ENCODE data around the gene CRYZ. TPM values are rescaled to one million over a fixed set of nuclear protein-coding genes. Genes with fewer than 3 reads are reported as not detected.

Gene CRYZ
- 17.3 and 25.8 TPM in 2 replicates for total RNA-seq (ENCODE audit: low replicate concordance)
- long read RNA-seq, transcript CRYZ-205 (10 exons, 2,301 nt): minor isoform, 17 of 102 reads
- long read RNA-seq, transcript CRYZ-201 (9 exons, 1,888 nt): major isoform, 75 of 102 reads
- long read RNA-seq, partial matches to known transcripts: 2 of 102 reads
- long read RNA-seq, other reads (novel, unspliced or antisense): 4 of 102 reads

GRCh38 chr1:74732960-74733603, at the start of gene CRYZ, which contains the start of gene TYW3:
Gene CRYZ (minus strand): TSS chr1:74733050. CDS start chr1:74724821, 8,229 bp downstream.
Gene TYW3 (plus strand): TSS chr1:74733152. CDS start chr1:74733245, 93 bp downstream.
- no peaks in the 10 kb centered on the region for H3K9me3 Mint-ChIP-seq
- peaks cover 18% of the 10 kb centered on the region for H3K4me1 Mint-ChIP-seq (ENCODE audit: unreplicated experiment)
- peak within 1 kb of the TSS; percentile 99 for H3K4me3 Mint-ChIP-seq
- H3K27me3 Mint-ChIP-seq: no peaks in the 10 kb centered on the region
- H3K27ac Mint-ChIP-seq: peak within 1 kb of the TSS; percentile 94
- no peak for TF ChIP-seq CTCF (conservative IDR thresholded peaks at IDR 0.05)
- peaks cover 21% of the 10 kb centered on the region for H3K36me3 Mint-ChIP-seq
- peak; percentile 77 for DNase-seq (ENCODE audit: extremely low spot score, unreplicated experiment)

GRCh38 chr1:74780594-74780993, 47.7 kb upstream of the CRYZ start:
- no peaks in the 10 kb centered on the region for H3K4me1 Mint-ChIP-seq (ENCODE audit: unreplicated experiment)
- TF ChIP-seq CTCF (conservative IDR thresholded peaks at IDR 0.05): no peak
- no peaks in the 10 kb centered on the region for H3K9me3 Mint-ChIP-seq
- no peaks in the 10 kb centered on the region for H3K27me3 Mint-ChIP-seq
- H3K4me3 Mint-ChIP-seq: no peak overlapping the region
- H3K27ac Mint-ChIP-seq: no peak overlapping the region
- no peaks in the 10 kb centered on the region for H3K36me3 Mint-ChIP-seq
- DNase-seq (ENCODE audit: extremely low spot score, unreplicated experiment): no peak

- no peak for TF ChIP-seq CTCF (conservative IDR thresholded peaks at IDR 0.05)
- H3K36me3 Mint-ChIP-seq: no peaks in the 10 kb centered on the region
- no peak for DNase-seq (ENCODE audit: extremely low spot score, unreplicated experiment)
- H3K9me3 Mint-ChIP-seq: no peaks in the 10 kb centered on the region
- no peak overlapping the region for H3K27ac Mint-ChIP-seq
- no peaks in the 10 kb centered on the region for H3K4me1 Mint-ChIP-seq (ENCODE audit: unreplicated experiment)
- no peak overlapping the region for H3K4me3 Mint-ChIP-seq
- no peaks in the 10 kb centered on the region for H3K27me3 Mint-ChIP-seq
Measured at GRCh38 chr1:74779750-74780149, 46.9 kb upstream of the CRYZ start.

DNA sequence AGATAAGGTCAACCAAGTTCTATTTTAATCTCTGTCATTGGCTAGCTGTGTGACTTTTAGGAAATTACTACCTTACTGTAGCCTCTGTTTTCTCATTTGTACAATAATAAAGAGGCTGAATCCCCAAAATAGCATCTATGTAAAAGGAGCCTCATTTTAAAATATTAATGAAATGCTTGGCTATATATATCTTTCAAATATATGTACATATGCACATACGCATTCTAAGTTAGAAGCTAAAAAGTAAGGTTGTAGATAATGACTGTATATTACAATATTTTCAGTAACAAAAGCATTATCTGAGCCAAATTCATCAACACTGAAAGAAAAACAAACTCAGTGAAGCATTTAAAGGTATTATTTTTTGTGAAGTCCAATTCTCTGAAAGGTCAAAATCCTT, 44.7 kb upstream of the CRYZ start:
- Mint-ChIP-seq H3K27me3 (peaks cover 6% of the 10 kb centered on the region), H3K27ac (no peak overlapping the region), H3K4me1 (ENCODE audit: unreplicated experiment) (no peaks in the 10 kb centered on the region), H3K9me3 (no peaks in the 10 kb centered on the region), H3K4me3 (no peak overlapping the region), H3K36me3 (no peaks in the 10 kb centered on the region)
- DNase-seq (ENCODE audit: extremely low spot score, unreplicated experiment): no peak
- TF ChIP-seq CTCF (conservative IDR thresholded peaks at IDR 0.05): no peak

- DNase-seq (ENCODE audit: extremely low spot score, unreplicated experiment): no peak
- Mint-ChIP-seq H3K4me1 (ENCODE audit: unreplicated experiment) (no peaks in the 10 kb centered on the region), H3K9me3 (no peaks in the 10 kb centered on the region), H3K36me3 (no peaks in the 10 kb centered on the region), H3K27me3 (peaks cover 11% of the 10 kb centered on the region), H3K27ac (no peak overlapping the region), H3K4me3 (no peak overlapping the region)
- no peak for TF ChIP-seq CTCF (conservative IDR thresholded peaks at IDR 0.05)
Measured at GRCh38 chr1:74775735-74776134, 42.9 kb upstream of the CRYZ start.
